HG03457 (cell line): ENCODE data around the gene SNED1.

Source experiments
- ATAC-seq: cut with Tn5 transposase; IDR thresholded peaks from one replicate; pipeline ENCODE4 v1.9.1; 2021; ENCODE audit warnings: moderate number of reproducible peaks; ENCODE audit not compliant: unreplicated experiment

The SNED1 gene

GRCh38 chr2:241003830-241004564 is 5.6 kb downstream of the SNED1 start:
- ATAC-seq, result no peak

DNA sequence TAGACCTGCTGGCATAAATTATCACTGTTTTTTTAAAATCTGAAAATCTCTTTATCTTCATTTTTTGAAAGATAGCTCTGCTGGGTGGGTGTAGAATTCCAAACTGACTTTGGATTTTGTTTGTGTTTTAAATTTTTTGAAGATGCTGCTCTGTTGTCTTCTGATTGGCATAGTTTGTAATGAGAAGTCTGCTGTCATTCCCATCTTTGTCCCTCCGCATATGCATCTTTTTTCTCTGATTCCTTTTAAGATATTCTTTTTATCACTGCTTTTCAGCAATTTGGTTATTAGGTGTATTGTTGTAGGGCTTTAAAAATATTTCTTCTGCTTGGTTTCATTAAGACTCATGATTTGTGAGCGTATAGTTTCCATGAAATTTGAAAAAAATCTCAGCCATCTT is 7.2 kb downstream of the SNED1 start:
- no peak for ATAC-seq

DNA sequence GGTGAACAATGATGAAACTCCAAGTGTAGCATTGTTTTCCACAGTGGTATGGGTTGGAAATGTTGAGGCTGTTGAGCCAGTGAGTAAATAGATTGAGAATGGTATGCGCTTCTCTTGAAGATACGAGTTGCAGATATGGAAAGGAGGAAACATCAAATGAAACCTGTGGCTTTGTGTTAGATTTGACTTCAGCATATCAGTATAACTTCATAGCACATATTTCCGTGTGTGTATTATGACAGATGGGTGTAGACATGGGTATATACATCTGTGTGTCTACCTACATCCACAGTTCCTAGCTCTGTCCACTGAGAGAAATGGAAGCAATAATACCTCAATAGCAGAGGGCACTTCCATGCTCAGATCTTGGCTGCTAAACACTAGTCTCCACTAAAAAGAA is 8.0 kb downstream of the SNED1 start:
- ATAC-seq, result no peak

- no peak for ATAC-seq
These were observed 8.7 kb downstream of the SNED1 start for GRCh38 chr2:241007111-241007510.

DNA sequence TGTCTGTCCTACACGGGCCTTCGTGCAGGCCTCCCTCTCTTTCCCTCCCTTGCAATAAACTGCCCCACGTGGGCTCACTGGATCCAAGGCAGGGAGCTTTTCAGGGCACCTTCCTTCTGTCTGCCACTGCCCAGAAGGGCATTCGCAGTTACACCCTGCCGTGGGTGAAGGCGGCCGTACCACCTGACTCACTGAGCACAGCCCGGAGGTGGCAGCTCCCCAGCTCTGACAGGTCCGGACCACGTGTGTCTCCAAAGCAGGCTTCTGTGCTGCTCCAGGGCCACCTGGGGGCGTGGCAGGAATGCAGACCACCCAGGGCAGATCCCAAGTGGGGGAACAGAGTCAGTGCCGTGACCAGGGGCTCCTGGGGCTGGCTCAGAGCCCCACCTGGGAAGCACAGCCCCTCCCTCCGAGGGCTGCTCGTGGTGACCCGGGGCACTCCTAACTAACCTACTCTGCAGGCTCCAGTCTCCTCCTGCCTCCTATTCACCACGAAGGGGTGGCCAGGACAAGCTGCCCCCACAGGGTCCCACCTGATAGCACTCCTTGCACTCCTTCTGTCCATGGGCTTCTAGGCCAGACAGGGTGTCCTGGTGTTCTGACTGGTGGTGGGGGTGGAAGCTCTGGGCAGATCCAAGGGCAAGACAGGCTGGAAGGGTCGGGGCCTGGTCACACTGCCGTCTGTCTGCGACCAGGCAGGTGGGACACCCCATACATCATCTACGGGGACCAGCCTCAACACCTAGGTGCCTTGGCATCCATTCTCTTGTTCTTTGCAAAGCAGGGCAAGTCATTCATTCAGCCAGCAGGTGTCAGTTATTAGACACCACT is 9.7 kb downstream of the SNED1 start:
- no peak for ATAC-seq

- no peak for ATAC-seq
These were observed 10.3 kb downstream of the SNED1 start for GRCh38 chr2:241008711-241009121.

- ATAC-seq, result no peak
These were observed 10.8 kb downstream of the SNED1 start for GRCh38 chr2:241009191-241009590.

DNA sequence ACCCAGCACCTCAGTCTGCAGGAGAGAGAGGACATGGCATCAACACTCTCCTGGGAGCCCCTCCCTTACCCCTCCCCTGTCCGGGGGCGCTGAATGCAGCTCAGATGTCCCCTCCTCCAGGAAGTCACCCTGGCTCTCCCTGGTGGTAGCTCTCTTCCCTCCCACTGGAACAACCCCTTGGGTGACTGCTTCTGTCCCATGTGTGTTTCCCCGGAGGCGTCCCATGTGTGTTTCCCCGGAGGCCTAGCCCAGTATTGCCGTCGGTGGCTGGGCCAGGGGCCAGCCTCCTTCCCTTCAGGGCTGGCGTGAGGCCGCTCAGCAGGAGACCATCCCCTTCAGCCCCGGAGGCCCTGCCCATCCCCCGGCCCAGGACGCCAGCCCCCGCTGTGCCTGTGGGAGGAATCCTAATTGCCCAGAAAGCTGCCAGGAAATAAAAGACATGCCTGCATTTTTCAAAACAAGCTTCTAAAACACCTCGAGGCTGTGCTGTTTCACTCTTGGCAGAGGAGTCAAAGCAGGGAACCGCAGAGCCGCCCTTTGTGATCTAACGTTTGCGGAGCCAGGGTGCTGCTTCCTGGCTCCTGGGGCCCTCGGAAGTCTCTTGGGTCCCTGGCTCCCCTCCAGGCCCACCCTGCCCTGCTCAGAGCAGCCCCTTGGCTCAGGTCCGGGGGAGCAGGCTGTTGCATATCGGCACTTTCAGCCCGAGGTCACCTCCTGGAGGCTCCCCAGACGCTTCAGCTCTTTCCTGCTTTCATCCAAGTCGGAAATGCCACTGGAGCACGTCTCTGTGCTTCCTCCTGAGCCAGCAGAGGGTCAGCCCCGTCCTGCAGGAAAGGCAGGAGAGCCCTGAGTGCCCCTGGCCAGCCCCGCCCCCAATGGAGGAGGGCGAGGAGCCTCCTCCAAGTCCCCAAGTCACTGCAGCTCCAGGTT is 11.4 kb downstream of the SNED1 start:
- no peak for ATAC-seq

DNA sequence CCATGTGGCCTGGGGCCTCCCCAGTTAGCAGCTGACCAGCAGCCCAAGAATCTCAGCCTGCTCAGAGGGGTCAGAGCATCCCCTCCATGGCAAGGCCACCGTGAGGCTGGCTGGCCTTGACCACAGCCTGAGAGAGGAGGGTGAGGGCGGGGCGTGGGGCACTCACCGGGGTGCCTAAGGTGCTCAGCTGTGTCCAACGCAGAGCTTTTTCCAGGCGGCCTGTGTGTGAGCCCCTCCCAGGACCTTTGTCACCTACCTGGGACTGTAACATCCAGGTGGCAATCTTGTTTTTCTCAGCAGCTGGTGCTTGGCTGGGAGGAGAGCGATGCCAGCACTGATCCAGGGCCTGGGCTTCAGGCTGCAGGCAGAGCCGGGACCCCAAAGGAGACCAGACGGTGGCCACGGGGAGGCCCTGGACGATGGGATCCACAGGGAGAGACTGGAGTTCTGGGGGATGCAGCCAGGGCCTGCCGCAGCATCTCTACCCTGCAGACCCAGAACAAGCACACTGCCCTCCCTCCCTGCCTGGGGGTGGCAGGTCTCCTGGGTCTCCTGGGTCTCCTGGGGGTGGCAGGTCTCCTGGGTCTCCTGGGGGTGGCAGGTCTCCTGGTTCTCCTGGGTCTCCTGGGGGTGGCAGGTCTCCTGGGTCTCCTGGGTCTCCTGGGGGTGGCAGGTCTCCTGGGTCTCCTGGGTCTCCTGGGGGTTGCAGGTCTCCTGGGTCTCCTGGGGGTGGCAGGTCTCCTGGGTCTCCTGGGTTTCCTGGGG is 12.3 kb downstream of the SNED1 start:
- no peak for ATAC-seq

DNA sequence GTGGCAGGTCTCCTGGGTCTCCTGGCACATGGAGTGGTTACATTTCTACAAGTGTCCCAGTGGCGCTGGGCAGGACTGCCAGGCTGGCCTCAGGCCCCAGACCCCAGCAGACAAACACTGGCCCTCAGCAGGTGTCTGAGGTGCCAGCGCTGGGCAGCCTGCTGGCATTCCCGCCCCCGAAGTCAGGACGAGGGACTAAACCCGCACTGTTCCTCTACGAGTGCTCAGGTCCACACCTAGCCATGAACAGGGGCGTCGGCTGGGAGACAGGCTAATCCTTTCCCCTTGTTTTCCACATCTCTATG is 12.8 kb downstream of the SNED1 start:
- no peak for ATAC-seq

GRCh38 chr2:241011751-241012510 is 13.5 kb downstream of the SNED1 start:
- ATAC-seq, result no peak

GRCh38 chr2:241014224-241014623 is 15.8 kb downstream of the SNED1 start:
- no peak for ATAC-seq

DNA sequence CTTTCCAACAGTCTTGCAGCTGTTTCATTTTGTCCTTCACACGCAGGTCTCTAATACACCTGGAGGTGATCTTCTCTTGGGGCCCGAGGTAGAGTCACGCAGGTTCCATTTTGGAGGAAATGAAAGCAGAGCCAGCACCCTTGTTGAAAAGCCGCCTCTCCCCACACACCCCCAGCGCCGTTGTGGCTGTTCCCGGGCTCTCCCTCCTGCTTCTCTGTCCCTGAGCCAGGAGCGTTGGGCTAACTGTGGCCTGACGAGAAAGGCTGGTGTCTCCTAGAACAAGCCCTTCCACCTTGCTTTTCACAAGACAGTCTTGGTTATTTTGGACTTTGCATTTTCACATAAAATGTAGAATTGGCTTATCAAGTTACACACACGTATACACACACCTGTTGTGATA is 16.3 kb downstream of the SNED1 start:
- no peak for ATAC-seq

GRCh38 chr2:241015439-241015838 is 17.0 kb downstream of the SNED1 start:
- no peak for ATAC-seq

DNA sequence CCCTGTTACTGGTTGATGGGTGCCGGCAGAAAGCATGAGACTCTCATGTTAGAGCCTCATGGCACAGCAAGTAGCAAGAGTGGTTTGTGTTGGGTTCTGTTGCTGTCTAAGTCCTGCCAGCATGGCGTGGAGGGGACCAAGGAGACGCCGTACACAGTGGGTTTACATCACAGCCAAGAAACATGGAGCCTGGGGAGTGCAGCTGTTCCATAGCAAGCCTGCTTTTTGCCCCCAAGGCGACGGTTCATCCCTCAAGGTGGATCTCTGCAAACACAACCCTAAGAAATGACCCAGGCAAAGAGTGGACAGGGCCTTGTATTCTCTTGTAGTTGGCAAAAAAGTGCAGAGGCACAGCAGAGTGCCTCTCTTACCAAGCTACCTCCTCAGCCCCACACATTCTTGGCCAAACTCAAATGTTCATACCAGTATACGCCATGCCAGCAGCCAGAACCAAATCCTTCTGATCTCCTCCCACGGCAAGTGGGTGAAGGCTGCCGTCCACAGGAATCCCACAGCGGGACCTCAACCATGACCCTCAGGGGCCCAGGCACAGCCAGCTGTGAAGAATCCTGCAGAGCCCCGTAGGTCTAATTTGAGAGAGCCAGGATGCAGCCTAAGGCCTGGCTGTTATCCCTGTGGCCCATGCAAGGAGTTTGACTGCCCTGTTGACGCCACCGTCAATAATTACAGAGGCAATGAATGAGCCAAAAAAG is 19.0 kb downstream of the SNED1 start:
- no peak for ATAC-seq

GRCh38 chr2:241018051-241018891 is 19.9 kb downstream of the SNED1 start:
- no peak for ATAC-seq

GRCh38 chr2:241019441-241020139 is 21.2 kb downstream of the SNED1 start:
- no peak for ATAC-seq

- no peak for ATAC-seq
These were observed 21.8 kb downstream of the SNED1 start for GRCh38 chr2:241020201-241020600.
